Measurements from ENCODE around the gene CAD. TPM values are rescaled to one million over a fixed set of nuclear protein-coding genes. Genes with fewer than 3 reads are reported as not detected.
"Not testable (repeated sequence)": the region's sequence is repeated elsewhere in the genome, so short reads cannot be mapped to it uniquely, and the experiment has no call there.

Gene CAD
- total RNA-seq, 2 experiments from 2014 or later: 109 to 112 TPM

DNA sequence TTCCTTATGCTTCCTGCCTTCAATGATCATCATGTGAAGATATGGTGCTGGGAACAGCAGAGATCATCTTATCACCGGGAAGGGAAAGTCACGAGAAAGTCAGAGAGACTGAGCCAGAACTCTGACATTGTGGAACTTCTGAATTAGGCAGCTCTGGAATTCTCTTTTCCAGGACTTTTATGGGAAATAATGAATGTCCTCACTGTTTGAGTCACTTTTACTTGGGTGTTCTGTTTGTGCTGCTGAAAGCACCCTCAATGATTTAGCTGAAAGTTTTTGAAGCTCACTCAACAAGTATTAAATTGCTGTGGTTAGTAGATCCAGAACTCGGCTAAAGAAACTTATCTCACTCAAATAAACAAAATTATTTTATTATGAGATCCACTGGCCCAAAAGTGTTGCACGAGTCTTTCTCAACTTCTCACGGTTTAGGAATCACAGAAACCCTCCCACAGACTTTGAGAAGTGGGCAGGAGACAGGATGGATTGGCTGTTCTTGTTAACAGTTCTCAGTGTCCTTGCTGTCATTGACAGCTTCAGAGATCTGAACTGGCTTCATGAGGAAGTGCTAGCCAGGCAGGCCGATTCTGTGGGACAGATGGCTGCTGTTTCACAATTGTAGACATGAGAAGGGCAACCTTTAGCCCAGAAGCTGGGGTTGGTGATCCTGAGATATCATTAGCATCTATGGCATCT, 31.7 kb upstream of the CAD start:
- CTCF ChIA-PET: interaction anchor here (0.6 to 1.2 kb wide), 2 partner anchors 95 to 118 kb away, joined by 3 read pairs; no protein-coding TSS in a partner anchor
- Mint-ChIP-seq H3K4me3 (no peak overlapping the region), H3K27ac (no peak overlapping the region), H3K4me1 (ENCODE audit: low read depth) (no peaks in the 10 kb centered on the region), H3K27me3 (ENCODE audit: low read depth) (peaks cover 9% of the 10 kb centered on the region), H3K9me3 (no peaks in the 10 kb centered on the region), H3K36me3 (ENCODE audit: low read depth) (no peaks in the 10 kb centered on the region)
- intact Hi-C loops (cut with micrococcal nuclease): no loop called here
- no peak for DNase-seq

DNA sequence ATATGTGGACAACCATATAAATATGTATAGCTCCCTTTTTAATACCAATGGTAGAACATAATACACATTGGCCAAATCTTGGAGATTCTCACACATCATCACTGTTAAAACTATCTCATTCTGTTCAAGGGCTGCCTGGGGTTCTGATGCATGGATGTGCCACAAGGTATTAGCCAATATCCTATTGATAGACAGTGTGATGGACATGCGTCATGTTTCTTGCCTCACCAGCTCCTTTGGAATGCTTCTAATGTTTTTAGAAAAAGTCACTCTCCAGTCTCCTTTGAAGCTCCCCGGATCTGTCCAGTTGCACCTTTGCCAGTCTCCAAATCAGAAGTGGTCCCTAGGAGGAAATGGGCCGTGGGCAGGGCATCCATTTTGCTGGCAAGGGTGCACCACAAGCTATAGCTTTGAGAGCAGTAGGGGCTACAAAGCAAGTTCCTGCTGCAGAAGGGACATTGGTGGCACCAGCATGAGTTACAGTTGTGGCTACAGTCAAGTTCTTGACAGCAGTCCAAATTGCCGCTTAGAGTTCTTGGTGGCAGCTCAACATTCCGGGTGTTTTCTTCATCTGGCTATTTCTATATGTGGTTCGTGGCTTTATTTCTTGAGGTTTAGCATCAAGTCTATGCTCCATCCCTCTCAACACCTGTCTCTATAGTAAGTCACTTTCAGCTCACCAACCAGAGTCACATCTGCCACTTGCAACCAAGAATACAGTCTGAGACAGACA, 30.4 kb upstream of the CAD start:
- Mint-ChIP-seq H3K4me3 (no peak overlapping the region), H3K4me1 (ENCODE audit: low read depth) (no peaks in the 10 kb centered on the region), H3K36me3 (ENCODE audit: low read depth) (no peaks in the 10 kb centered on the region), H3K27me3 (ENCODE audit: low read depth) (peaks cover 4% of the 10 kb centered on the region), H3K9me3 (no peaks in the 10 kb centered on the region), H3K27ac (no peak overlapping the region)
- CTCF ChIA-PET: interaction anchor here (0.5 to 1.1 kb wide), 4 partner anchors 170 to 910 kb away, joined by 3 to 7 read pairs (median 3); no protein-coding TSS in a partner anchor
- intact Hi-C loops (cut with micrococcal nuclease): no loop called here
- no peak for DNase-seq

GRCh38 chr2:27189989-27190388, 27.2 kb upstream of the CAD start:
- no peak for DNase-seq
- intact Hi-C loops (cut with micrococcal nuclease): no loop called here
- Mint-ChIP-seq H3K4me1 (ENCODE audit: low read depth) (no peaks in the 10 kb centered on the region), H3K36me3 (ENCODE audit: low read depth) (no peaks in the 10 kb centered on the region), H3K4me3 (no peak overlapping the region), H3K9me3 (no peaks in the 10 kb centered on the region), H3K27ac (no peak overlapping the region), H3K27me3 (ENCODE audit: low read depth) (peaks cover 2% of the 10 kb centered on the region)
- CTCF ChIA-PET: interaction anchor here (0.6 kb wide), 1 partner anchor 24 kb away, joined by 4 read pairs; no protein-coding TSS in a partner anchor

GRCh38 chr2:27191070-27191829, 25.9 kb upstream of the CAD start:
- Mint-ChIP-seq H3K9me3 (no peaks in the 10 kb centered on the region), H3K4me3 (no peak overlapping the region), H3K4me1 (ENCODE audit: low read depth) (no peaks in the 10 kb centered on the region), H3K36me3 (ENCODE audit: low read depth) (no peaks in the 10 kb centered on the region), H3K27me3 (ENCODE audit: low read depth) (no peaks in the 10 kb centered on the region), H3K27ac (no peak overlapping the region)
- CTCF ChIA-PET: interaction anchor here (0.9 to 3.0 kb wide), 9 partner anchors 13 to 346 kb away, joined by 3 to 11 read pairs (median 4); partner anchors contain the start of genes KHK and PREB
- intact Hi-C loops (cut with micrococcal nuclease): loop anchor here (1.0 kb wide), 2 partner anchors 93 to 230 kb away; no protein-coding TSS in a partner anchor
- peak; percentile 71 for DNase-seq

DNA sequence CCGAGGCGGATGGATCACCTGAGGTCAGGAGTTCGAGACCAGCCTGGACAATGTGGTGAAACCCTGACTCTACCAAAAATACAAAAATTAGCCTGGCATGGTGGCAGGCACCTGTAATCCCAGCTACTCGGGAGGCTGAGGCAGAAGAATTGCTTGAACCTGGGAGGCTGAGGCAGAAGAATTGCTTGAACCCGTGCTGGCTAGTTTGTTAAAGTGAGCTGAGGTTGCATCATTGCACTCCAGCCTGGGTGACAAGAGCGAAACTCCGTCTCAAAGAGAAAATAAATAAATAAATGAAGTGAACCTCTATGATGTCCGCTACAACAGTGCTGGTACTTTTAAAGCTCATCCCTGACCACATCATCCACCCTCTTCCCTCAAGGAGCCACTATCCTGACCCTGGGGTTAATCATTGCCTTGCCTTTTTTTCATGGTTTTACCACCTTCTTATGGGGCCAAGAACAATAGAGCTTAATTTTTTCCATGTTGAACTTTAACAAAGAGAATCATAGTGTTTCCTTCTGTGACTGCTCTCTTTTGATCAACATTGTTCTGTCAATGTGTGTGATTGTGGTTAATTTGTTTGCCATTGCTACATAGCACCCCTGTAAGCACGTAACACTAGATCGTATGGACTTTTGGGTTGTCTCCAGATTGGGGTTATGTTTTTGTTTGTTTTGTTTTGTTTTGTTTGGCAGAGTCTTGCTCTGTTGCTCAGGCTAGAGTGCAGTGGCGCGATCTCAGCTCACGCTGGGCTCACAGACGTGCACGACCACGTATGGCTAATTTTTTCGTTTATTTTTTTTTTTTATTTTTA, 22.4 kb upstream of the CAD start:
- no peak overlapping the region for H3K4me3 Mint-ChIP-seq

DNA sequence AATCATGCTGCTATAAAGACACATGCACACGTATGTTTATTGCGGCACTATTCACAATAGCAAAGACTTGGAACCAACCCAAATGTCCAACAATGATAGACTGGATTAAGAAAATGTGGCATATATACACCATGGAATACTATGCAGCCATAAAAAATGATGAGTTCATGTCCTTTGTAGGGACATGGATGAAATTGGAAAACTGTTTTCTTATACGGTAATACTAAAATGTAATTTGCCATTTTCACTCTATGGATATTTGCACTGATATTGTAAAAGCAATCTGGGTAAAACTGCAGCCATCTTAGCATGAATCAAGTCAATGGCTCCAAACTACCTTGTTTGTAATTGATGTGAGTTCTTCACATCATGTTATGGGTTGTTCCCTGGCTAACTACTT, 21.4 kb upstream of the CAD start:
- H3K4me1 Mint-ChIP-seq (ENCODE audit: low read depth); H3K36me3 Mint-ChIP-seq (ENCODE audit: low read depth); DNase-seq; H3K9me3 Mint-ChIP-seq; intact Hi-C loops (cut with micrococcal nuclease); H3K27ac Mint-ChIP-seq; H3K4me3 Mint-ChIP-seq; H3K27me3 Mint-ChIP-seq (ENCODE audit: low read depth): not testable (repeated sequence)
- CTCF ChIA-PET: interaction anchor here (1.3 kb wide), 1 partner anchor 107 kb away, joined by 3 read pairs; no protein-coding TSS in a partner anchor

More for the DNA sequence above, 22.4 kb upstream of the CAD start:
- DNase-seq: no peak
- Mint-ChIP-seq H3K36me3 (ENCODE audit: low read depth) (peaks cover 3% of the 10 kb centered on the region), H3K9me3 (no peaks in the 10 kb centered on the region), H3K27ac (no peak overlapping the region), H3K4me1 (ENCODE audit: low read depth) (no peaks in the 10 kb centered on the region), H3K27me3 (ENCODE audit: low read depth) (no peaks in the 10 kb centered on the region)
- intact Hi-C loops (cut with micrococcal nuclease): no loop called here
- CTCF ChIA-PET: no interaction called here

DNA sequence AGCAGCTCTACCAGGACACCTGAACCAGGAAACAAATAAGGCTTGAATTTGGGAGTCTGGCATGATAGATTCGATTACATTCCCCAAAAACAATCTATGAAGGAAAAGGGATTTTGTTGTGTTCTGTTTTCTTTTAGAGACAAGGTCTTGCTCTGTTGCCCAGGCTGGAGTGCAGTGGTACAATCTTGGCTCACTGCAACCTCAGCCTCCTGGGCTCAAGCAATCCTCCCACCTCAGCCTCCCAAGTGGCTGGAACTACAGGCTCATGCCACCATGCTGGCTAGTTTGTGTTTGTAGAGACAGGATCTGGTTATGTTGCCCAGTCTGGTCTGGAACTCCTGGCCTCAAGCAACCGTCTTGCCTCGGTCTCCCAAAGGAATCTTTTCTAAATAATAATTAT, 19.1 kb upstream of the CAD start:
- intact Hi-C loops (cut with micrococcal nuclease); H3K4me3 Mint-ChIP-seq: not testable (repeated sequence)

GRCh38 chr2:27198627-27199026, 18.5 kb upstream of the CAD start:
- Mint-ChIP-seq H3K9me3 (no peaks in the 10 kb centered on the region), H3K27me3 (ENCODE audit: low read depth) (no peaks in the 10 kb centered on the region), H3K4me1 (ENCODE audit: low read depth) (no peaks in the 10 kb centered on the region), H3K36me3 (ENCODE audit: low read depth) (peaks cover 6% of the 10 kb centered on the region), H3K4me3 (no peak overlapping the region), H3K27ac (no peak overlapping the region)
- intact Hi-C loops (cut with micrococcal nuclease): no loop called here
- CTCF ChIA-PET: no interaction called here
- no peak for DNase-seq

More for the DNA sequence above, 19.1 kb upstream of the CAD start:
- H3K36me3 Mint-ChIP-seq (ENCODE audit: low read depth); H3K27me3 Mint-ChIP-seq (ENCODE audit: low read depth); DNase-seq; H3K27ac Mint-ChIP-seq; H3K4me1 Mint-ChIP-seq (ENCODE audit: low read depth); H3K9me3 Mint-ChIP-seq; CTCF ChIA-PET: not testable (repeated sequence)

- CTCF ChIA-PET: no interaction called here
- Mint-ChIP-seq H3K4me1 (ENCODE audit: low read depth) (no peaks in the 10 kb centered on the region), H3K27me3 (ENCODE audit: low read depth) (no peaks in the 10 kb centered on the region), H3K27ac (no peak overlapping the region), H3K9me3 (no peaks in the 10 kb centered on the region), H3K4me3 (no peak overlapping the region), H3K36me3 (ENCODE audit: low read depth) (peaks cover 6% of the 10 kb centered on the region)
- DNase-seq: no peak
- intact Hi-C loops (cut with micrococcal nuclease): no loop called here
Measured at GRCh38 chr2:27199241-27199640, 17.9 kb upstream of the CAD start.

DNA sequence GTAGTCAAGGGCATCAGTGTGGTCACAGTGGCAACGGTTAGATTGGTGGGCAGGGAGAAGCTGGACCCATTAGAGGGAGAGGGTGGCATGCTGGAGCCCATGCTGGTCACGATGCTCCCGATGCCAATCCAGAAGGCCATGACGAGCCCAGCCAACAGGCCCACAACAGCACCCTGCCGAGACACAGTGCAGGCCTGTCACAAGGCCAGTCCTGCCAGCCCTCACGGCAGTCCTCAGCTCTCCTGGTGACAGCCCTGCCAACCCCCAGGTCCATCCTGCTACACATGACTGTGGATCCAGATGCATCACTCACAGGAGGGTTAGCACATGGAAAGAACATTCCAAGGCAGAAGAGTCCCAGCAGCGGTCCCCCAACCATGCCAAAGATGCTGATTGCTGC, 15.5 kb upstream of the CAD start:
- H3K27ac Mint-ChIP-seq: no peak overlapping the region
- H3K4me1 Mint-ChIP-seq (ENCODE audit: low read depth): no peaks in the 10 kb centered on the region
- DNase-seq: no peak
- intact Hi-C loops (cut with micrococcal nuclease): no loop called here
- peaks cover 20% of the 10 kb centered on the region for H3K36me3 Mint-ChIP-seq (ENCODE audit: low read depth)
- no peaks in the 10 kb centered on the region for H3K27me3 Mint-ChIP-seq (ENCODE audit: low read depth)
- H3K9me3 Mint-ChIP-seq: no peaks in the 10 kb centered on the region
- CTCF ChIA-PET: no interaction called here
- H3K4me3 Mint-ChIP-seq: no peak overlapping the region

GRCh38 chr2:27202854-27203253, 14.3 kb upstream of the CAD start:
- DNase-seq: no peak
- no peak overlapping the region for H3K27ac Mint-ChIP-seq
- CTCF ChIA-PET: interaction anchor here (0.8 to 1.0 kb wide), 2 partner anchors 69 to 76 kb away, joined by 3 to 4 read pairs; partner anchors contain the start of gene PREB
- peaks cover 27% of the 10 kb centered on the region for H3K36me3 Mint-ChIP-seq (ENCODE audit: low read depth)
- H3K4me1 Mint-ChIP-seq (ENCODE audit: low read depth): no peaks in the 10 kb centered on the region
- no peak overlapping the region for H3K4me3 Mint-ChIP-seq
- intact Hi-C loops (cut with micrococcal nuclease): no loop called here
- no peaks in the 10 kb centered on the region for H3K27me3 Mint-ChIP-seq (ENCODE audit: low read depth)
- H3K9me3 Mint-ChIP-seq: no peaks in the 10 kb centered on the region
